HG03280 (cell line): Measurements from ENCODE around the gene PABPN1L.
"Not testable (repeated sequence)": the region's sequence is repeated elsewhere in the genome, so short reads cannot be mapped to it uniquely, and the experiment has no call there.

Experiments
- ATAC-seq: cut with Tn5 transposase; IDR thresholded peaks from one replicate; pipeline ENCODE4 v1.9.1; 2021; ENCODE audit warnings: mild to moderate bottlenecking, moderate library complexity; ENCODE audit not compliant: unreplicated experiment

Gene PABPN1L

DNA sequence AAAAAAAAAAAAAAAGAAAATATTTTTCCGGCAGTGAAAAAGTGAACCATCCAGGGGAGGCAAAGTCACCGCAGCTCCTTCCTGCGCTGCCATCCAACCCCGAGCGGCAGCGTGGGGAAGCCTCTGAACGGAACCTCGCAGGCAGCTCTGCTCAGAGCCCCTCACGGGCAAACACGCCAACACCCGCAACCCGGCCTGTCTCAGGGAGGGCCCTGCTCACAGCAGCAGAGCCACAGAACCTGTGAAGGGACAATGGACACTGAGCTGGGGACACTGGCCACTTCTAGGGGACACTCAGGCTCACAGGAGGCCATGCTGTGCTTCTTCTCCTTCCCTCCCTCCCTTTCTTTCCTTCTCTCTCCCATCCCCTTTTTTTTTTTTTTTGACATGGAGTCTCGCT, 33.4 kb downstream of the PABPN1L start:
- no peak for ATAC-seq

DNA sequence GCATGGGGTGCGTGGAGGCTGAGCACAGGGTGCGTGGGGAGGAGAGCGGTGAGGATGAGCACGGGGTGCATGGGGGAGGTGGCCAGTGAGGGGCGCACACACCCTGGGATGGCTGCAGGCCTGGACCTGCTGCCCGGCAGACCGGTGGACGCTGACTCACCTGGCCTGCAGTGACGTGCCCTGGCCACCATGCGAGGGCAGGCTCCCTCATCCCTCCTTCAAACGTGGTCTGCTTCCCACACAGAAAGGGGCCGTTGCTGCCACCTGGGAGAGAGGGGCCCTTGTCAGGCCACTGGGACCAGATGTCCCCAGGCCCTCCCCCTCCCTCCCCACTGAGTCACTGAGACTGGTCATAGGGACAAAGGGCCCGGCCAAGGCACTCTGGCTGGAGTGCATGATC, 34.6 kb downstream of the PABPN1L start:
- ATAC-seq: no peak

DNA sequence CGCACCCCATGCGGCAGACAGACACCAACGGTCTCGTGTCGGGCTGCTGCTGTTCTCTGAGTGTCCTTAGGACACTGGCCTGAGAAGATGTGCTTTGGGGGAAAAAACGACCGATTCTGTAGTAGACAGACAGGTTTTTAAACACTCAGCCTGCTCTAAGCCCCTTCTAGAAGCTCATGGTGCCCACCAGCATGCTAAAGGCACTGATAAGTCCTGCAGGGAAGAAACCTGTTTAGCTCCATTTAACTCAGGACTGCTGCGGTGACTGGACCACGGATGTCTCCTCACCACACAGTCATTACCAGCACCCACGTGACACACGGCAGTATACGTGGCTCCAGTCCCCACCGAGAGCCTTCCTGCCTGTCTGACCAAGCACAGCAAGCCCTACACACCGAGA, 35.7 kb downstream of the PABPN1L start:
- ATAC-seq: no peak

DNA sequence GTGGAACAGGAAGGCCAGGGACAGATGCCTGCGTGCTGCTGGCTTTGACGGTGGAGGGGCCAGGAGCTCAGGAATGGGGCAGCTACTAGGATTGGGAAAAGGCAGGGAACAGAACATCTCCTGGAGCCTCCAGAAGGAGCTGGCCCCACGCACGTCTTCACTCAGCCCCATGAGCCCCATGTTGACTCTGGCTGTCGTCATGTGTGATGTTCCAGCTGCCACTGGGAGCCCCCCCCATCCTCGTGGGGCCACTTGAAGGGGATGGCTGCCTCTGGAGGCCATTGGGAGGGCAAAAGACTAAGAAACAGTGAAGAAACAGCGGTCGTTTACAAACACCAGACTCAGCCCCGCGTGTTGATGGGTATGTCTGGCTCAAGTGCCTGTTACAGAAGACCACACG, 36.2 kb downstream of the PABPN1L start:
- no peak for ATAC-seq

DNA sequence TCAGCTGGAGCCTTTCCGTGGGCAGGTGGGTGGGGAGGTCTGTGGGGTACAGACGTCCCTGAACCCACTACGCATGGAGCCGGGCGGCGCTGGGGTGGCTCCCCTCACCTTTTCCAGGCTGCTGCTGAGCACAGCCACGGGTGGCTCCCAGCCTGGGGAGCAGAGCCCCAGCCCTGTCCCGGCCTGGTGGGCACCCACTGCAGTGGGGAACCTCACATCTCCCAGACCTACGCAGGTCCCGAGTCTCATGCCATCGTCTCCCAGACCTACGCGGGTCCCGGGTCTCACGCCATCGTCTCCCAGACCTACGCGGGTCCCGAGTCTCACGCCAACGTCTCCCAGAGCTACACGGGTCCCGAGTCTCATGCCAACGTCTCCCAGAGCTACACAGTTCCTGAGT, 37.7 kb downstream of the PABPN1L start:
- no peak for ATAC-seq

DNA sequence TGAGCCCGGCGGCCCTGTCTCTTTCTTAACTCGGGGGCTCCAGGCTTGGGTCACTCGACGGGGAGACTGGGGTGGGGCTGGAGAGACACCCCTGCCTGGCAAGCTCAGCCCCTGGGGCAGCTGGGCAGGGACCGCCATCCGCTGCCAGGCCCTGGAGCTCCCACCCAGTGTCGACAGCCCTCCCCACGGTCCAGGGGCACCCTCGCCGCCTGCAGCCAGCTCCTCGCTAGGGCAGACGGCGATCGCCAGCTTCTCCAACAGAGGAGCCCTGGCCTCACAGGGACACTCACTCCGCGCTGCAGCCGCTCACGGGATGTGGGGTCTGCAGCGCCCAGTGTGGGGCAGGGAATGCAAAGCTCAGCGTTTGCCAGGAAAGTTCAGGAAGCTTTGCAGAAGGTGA, 38.7 kb downstream of the PABPN1L start:
- no peak for ATAC-seq

DNA sequence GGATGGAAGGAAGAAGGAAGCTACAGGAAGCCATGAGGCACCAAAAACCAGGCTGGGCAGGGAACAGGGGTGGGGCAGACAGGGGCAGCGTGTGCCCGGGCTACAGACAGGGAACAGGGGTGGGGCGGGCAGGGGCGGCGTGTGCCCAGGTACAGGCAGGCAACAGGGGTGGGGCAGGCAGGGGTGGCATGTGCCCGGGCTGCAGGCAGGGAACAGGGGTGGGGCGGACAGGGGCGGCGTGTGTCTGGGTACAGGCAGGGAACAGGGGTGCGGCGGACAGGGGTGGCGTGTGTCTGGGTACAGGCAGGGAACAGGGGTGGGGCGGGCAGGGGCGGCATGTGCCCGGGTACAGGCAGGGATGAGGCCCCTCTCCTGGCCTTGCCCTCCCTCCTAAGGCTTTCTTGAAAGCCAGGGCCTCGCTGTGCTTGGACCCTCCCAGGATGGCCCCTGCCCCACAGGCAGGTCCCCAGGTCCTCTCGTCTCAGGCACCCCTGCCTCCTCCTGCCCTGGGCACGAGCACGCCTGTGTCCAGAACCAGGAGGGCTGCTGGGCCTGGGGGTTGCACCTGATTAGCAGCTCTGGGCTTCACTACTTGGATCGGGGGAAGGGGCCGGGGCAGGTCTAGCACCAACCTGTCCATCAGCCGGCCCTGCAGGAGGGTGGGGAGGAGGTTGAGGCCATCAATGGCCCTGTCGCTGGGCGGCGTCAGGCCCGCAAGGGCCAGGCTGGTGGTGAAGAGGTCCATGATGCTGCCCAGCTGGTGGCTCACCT, 40.2 kb downstream of the PABPN1L start:
- no peak for ATAC-seq

DNA sequence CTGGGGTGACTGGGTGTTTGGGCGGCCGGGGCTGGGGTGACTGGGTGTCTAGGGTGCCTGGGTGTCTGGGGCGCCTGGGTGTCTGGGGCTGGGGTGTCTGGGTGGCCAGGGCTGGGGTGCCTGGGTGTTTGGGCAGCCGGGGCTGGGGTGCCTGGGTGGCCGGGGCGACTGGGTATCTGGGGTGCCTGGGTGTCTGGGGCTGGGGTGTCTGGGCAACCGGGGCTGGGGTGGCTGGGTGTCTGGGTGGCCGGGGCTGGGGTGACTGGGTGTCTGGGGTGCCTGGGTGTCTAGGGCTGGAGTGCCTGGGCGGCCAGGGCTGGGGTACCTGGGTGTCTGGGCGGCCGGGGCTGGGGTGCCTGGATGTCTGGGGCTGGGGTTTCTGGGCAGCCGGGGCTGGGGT, 41.3 kb downstream of the PABPN1L start:
- ATAC-seq: no peak

DNA sequence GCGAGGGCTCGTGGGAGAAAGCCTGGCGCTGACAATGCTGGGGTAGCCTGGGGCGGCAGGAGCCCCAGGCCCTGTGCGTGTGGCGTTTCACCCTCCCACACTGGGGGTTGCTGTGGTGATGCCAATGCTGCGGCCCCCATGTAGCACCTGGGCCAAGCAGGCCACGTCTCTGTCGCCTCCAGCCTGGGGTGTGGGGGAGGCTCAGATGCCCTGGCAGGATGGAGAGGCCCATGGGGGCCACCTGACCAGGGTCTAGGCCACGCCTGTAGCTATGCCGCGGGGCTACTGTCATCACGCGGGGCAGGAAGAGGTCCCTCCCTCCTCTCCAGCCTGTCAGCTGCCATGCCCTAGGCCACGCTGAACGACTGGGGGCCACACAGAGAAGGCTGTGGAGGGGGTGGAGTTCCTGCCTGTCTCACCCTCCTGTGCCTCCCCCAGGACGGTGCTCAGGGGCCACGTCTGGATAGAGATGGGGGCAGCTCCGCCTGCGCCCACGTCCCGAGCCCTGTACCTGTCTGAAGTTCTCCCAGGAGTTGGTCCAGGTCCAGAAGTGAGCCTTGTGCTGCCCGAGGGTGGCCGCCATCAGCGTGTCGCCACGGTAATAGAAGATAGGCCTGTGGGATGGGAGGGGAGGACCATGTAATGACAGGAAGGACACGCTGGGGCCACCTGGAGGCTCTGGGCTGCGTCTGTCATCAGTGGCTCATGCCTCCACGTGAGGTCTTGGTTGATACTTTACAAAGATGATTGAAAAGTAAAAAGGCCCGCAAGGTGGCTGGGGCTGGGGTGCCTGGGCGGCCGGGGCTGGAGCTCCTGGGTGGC, 42.0 kb downstream of the PABPN1L start:
- ATAC-seq: no peak

DNA sequence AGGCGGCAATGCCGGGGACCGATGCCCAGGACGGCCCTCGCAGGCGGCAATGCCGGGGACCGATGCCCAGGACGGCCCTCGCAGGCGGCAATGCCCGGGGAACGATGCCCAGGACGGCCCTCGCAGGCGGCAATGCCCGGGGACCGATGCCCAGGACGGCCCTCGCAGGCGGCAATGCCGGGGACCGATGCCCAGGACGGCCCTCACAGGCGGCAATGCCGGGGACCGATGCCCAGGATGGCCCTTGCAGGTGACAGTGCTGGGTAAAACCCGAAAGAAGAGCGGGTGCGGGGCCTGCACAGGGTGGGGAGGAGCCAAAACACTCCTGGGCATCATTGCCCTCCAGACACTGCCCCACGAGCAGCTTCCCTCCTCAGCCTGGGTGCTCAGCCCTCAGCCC, 42.8 kb downstream of the PABPN1L start:
- not testable (repeated sequence) for ATAC-seq

DNA sequence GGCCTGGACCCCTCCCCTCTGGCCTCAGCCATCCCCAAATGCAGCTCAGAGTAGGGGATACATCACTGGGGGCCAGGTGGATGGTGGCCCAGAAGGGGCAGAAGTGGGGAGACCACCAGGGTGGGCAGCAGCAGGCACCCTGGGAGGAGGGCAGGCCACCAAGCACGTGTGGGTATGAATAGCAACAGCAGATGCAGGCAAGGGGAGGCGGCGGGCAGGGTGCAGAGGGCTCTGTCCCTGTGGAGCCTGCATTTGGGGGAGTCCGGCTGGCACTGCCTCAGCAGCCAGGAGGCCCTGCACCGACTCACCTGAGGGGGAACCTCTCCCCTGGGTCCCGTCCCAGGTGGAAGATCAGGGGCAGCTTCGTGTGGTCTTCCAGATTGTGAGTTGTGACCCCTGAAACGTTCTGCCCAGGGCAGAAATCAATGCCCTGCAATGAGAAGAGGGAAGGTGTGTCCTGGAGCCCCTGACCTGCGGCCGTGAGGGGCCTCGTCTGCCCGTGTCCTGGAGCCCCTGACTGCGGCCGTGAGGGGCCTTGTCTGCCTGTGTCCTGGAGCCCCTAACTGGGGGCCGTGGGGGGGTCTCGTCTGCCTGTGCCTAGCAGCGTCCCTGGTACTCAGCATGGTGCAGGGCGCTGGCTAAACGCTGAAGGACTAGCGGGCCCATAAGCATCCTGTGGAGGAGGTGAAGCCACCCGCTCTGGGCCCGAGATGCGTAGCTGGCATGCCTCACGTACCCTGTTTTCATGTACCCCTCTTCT, 44.0 kb downstream of the PABPN1L start:
- no peak for ATAC-seq

DNA sequence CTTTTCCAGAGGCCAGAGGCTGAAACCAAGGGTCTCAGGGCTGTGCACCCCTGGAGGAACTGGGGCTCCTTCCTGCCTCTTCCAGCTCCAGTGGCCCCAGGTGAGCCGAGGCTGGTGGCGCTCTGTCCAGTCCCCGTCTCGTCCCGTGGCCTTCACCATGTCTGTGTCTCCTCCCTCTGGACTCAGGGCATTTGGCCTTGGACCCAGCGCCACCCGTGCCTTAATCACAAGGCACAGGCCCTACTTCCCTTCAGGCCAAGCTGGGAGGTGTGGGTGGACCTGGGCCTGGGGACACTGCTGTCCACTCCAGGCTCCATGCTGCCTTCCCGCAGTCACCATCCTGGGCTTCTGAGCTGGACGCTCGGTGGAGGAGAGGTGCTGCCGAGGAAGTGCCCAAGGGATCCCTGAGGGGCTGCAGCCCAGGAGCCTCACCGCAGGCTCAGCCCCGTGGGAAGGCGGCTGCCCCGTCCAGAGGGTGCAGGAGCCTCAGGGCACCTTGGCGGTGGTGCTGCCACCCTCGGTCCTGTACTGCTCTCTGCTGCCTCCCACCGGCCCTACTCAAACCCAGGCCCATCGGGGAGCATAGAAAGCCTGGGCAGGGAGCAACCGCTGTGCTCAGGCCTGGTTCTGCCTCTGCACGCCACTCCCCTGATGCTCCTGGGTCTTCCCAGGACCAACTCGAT, 45.2 kb downstream of the PABPN1L start:
- no peak for ATAC-seq

DNA sequence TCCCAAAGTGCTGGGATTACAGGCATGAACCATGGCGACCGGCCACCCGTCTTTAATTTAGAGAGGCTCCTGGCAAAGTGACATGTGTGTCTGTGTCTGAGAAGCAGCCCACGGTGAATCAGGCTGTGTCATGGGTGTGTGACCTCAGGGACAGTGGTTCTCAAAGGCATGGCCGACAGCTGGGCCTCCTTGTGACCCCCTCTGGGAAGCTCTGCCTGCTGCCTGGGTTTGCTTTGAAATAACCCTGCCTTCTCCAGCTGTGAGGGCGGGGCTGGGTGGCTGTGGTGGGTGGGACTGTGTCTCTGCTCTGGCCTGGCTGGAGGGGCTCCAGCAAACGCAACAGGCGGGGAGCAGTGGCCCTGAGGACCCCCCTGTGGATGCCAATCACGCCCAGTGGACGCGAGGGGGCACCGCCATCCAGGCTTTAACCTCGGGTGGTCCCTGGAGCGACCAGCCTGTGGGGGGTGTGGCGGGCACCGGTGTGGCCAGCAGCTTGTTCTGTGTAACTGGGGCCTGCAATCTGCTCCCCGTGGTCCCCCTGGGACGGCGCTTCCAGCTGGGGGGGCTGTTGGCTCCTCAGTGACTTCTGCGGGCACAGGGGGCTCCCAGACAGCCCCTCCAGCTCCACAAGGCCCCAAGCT, 46.0 kb downstream of the PABPN1L start:
- ATAC-seq: no peak

DNA sequence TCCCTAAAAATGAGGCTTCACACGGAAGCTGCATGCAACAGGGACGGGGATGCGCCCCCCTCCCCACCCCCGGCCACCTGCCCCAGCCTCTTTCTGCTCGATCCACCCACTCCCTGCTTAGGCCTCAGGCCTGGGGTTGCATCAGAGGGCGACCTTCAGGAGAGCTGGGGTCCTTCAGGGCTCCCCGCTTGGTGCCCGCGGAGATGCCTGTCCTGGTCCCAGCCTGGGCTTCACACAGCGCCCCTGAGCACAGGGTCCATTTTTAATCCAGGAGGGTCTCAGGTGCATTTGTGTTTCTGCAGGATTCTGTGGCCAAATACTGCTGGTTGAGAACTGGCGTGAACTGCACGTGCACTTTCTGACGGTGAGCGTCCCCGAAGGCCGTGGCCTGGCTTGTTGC, 47.3 kb downstream of the PABPN1L start:
- ATAC-seq: no peak

DNA sequence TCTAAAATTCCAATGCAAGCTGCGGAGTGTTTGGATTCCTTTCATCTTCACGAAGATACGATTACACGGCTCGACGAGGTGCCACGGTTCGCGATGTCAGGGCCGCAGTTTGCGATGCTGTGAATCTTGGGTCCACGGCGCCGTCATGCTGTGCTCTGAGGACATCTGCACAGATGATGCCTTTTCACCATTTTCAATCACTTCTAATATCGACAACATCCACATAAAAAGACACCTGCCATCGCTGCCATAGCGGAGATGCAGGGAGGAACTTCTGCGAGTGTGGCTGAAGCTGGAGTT, 47.9 kb downstream of the PABPN1L start:
- ATAC-seq: no peak

DNA sequence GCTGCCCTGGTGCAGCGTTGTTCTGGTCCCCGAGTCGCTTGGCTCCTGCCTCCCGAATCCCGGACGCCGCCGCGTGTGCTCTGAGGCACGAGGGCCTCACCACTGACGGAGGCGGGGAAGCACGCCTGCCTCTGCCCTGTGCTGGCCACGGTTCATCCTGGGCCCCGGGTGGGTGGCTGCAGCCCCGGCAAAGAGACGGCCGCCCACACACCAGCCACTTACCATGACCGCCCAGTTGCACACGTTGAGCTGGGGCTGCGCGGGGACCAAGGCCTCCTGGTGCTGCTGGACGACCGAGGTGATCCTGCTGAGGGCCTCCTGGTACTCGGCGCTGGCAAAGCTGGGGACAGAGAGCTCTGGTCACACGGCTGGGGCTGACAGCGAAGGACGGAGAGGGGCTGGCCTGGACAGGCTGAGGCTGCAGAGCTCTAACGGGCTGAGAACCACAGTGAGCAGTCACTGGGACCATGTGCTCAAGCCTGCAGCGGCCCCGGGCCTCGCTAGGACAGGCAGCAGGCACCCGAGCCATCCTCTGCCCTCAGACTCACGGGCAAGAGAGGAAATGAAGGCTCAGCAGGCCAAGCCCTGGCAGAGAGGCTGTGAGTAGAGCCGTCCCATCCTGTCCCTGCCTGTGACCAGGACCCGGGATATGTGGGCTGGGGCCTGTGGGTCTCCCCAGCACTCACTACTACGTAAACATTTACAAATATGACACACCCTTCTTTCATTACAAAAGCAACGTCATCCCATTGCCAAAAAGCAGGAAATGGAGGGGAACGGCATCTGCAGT, 48.5 kb downstream of the PABPN1L start:
- no peak for ATAC-seq

DNA sequence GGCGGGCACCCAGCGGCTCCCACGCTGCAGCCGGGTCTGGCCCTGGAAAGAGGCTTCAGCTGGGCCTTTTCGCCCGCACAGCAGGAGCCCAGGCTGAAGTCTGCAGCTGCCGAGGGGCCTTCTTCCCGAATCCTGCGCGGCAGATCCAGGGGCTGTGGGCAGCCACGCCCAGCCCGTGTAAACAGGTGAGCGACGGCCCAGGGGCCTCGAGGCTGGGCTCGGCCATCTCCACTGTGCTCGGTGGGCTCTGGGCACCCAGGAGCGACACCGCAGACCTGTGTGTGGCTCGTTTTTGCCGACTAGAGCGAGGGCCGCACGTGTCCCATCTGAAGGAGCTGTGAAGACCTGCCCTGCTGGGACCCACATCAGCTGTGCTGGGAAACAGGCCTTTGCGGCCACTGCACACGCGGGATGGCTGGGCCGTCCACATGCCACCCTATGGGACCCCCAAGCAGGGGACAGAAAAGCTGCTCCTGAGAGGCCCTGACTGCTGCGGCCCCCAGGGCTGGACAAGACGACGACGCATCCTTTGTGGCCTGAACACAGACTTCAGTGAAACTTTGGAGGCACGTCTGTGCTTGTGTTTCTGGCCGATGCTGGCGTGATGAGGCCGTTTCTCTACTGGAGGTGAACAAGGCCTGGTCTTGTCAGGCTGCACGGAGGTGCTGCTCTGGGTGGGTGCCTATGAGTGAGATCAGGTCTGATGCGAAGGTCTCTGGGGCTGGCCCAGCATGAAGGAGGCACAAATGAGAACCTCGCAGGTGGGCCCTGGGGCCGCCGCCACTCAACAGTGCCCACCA, 49.5 kb downstream of the PABPN1L start:
- ATAC-seq: no peak

DNA sequence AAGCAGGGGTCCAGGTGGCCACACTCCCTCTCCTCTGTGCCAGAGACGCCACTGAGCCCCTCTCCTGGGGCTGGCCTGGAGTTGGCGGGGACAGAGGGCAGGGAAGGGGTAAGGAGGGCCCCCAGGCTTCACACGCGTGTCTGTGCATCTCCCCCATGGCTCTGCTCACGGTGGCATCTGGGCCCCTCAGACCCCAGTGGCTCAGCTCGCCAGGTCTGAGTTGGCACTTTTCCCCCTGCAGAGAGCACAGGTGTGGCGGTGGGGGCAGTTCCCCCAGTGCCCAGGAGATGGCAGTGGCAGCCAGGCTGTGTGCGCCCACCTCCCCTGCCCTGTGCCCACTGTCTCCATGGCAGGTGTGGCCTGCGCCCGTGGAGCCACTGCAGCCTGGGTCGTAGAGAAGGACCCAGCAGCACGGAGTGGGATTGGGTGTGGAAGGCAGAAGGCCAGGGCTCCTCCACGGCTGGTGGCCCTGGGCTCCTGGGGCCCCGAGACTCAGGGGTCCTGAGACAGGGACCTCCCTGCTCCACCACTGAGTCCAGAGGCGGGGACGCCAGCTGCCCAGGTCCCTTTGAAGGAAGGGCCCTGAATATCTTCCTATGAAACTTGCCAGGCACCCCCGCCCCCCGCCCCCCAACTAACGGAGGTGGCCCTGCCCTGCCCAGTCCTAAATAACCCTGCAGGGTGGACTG, 50.4 kb downstream of the PABPN1L start:
- no peak for ATAC-seq

DNA sequence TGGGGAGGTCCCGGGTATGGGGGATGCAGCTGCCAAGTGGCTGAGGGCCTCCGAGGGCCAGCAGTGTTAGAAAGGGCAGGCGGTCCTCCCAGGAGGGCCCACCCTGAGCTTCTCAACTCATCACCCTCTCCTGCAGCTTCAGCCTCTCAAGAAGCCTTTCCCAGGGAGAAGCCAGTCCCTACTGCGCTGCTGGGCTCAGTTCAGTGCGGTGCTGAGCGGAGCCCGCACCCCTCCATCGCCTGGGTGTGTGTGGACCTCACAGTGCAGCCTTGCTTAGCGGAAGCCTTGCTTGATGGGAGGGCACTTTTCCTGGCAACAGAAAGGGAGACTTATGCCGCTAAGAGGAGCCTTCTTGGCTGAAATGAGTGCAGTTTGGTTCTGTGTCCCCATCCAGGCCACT, 51.2 kb downstream of the PABPN1L start:
- ATAC-seq: no peak
